Hepatocyte (in vitro differentiated cells): ENCODE results near the gene RFX8.

Source experiments
- CTCF ChIP-seq: fragments of 200-600 bp; sonication (generic); IDR thresholded peaks from 2 replicates; pipeline ENCODE4 v1.5.1; 2016; ENCODE audit warnings: antibody characterized with exemption, mild to moderate bottlenecking; ENCODE audit not compliant: poor library complexity
- EZH2 ChIP-seq: fragments of 200-600 bp; sonication (generic); IDR thresholded peaks from 2 replicates; pipeline ENCODE4 v1.6.1; 2016; ENCODE audit warnings: antibody characterized with exemption, mild to moderate bottlenecking, borderline replicate concordance

DNA sequence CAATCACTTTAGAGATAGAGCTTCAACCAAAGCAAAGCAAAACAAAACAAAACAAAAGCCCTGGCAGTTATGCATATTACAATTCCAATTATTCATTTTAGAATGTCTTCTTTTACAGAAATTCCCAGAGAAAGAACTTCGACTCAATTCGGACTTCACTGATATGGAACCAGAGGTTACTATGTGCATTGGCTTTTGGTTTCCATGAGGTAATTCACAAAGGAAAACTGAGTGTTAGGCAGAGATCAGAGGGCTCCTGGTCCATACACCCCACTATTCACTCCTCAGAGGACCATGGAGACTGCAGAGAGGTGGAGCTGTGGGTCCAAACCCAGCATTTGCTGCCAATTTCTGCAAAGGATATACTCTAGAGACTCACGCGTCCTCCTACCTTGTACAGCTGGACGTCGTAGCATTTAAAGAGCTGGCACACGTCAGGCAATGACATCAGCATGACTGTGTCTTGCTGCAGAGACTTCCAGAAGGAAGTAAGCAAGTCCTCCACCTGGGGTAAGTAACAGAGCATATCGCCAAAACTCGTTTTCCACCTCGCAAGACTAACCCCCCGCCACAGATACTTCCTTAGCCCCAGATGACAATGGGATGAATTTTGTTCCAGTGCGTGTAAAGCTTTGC is 56.3 kb downstream of the RFX8 start:
- TF ChIP-seq EZH2 (no peak), CTCF (no peak)
